NOMO-1 (cell line): ENCODE data around the gene NFKBIB.

Experiments used
- DNase-seq, 2 experiments: peaks; one replicate each; lab custom pipeline; 2025; ENCODE audit not compliant: unreplicated experiment in 2 of 2; lab: John Stamatoyannopoulos, UW

NFKBIB gene

GRCh38 chr19:38901683-38902082, 1.9 kb downstream of the NFKBIB start:
- DNase-seq, result no peak

GRCh38 chr19:38904581-38905539, 5.1 kb downstream of the NFKBIB start:
- DNase-seq, result no peak

- DNase-seq, result no peak
Observed at GRCh38 chr19:38905620-38906019, 5.9 kb downstream of the NFKBIB start.

DNA sequence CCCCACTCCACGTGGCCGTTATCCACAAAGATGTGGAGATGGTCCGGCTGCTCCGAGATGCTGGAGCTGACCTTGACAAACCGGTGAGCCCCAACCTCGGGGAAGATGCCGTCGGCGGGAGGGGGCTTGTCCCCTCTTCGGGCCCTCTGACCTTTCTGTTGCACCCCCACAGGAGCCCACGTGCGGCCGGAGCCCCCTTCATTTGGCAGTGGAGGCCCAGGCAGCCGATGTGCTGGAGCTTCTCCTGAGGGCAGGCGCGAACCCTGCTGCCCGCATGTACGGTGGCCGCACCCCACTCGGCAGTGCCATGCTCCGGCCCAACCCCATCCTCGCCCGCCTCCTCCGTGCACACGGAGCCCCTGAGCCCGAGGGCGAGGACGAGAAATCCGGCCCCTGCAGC, 7.5 kb downstream of the NFKBIB start:
- DNase-seq, result no peak

- no peak for DNase-seq
Observed at GRCh38 chr19:38907670-38908069, 7.9 kb downstream of the NFKBIB start.

DNA sequence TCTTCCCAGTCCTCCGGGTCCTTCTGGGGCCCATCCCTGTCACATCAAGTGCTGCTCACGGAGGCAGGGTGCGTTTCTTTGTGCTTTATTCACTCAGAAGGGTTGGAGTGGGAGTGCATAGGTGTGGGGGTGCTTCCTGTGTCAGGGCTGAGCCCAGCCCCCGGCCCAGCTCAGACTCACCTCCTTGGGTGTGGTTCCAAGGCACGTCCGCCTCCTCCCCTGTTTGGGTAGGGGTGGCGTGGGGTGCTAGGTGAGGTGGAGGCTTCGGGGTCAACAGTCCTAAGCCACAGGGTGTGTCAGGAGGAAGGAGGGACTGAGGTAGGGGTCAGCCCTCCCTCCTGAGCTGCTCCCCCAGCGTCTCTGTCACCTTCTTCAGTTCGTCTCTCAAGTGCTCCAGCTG, 9.1 kb downstream of the NFKBIB start:
- no peak for DNase-seq

- no peak for DNase-seq
Observed at GRCh38 chr19:38910488-38910887, 10.7 kb downstream of the NFKBIB start.

GRCh38 chr19:38911388-38912001, 11.7 kb downstream of the NFKBIB start:
- no peak for DNase-seq

DNA sequence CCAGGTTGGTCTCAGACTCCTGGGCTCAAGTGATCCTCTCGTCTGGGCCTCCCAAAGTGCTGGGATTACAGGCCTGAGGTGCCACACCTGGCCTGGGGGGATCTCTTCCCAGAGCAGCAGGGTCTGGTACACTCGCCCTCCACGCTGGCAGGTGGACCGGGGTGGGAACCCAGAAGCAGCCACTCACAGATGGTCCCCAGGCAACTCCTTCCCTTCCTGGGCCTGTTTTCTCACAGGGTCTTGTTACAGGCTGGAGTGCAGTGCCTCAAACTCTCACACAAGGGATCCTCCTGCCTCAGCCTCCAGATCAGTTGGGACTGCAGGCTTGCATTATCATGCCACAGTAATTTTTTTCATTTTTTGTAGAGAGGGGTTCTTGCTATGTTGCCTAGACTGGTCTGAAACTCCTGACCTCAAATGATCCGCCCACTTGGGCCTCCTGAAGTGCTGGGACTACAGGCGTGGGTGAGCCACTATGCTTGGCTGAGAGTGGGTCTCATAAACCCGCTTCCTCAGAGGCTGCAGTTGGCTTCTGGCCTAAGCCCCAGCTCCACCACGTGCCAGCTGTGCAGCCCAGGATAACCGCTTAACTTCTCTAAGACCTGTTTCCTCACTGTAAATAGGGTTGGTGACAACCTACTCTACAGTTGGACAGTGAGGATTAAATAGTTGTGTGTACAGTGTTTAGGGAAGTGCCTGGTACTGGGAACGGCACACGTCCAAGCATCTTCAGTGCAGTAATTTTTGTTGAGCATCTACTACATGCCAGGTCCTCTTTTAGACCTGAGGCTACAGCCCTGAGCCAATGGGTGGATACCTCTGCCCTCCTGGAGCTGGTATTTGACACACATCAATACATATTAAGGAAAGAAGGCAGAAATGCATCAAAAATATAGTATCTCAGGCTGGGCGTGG, 13.1 kb downstream of the NFKBIB start:
- DNase-seq, result no peak

- DNase-seq, result no peak
Observed at GRCh38 chr19:38913958-38914357, 14.2 kb downstream of the NFKBIB start.

DNA sequence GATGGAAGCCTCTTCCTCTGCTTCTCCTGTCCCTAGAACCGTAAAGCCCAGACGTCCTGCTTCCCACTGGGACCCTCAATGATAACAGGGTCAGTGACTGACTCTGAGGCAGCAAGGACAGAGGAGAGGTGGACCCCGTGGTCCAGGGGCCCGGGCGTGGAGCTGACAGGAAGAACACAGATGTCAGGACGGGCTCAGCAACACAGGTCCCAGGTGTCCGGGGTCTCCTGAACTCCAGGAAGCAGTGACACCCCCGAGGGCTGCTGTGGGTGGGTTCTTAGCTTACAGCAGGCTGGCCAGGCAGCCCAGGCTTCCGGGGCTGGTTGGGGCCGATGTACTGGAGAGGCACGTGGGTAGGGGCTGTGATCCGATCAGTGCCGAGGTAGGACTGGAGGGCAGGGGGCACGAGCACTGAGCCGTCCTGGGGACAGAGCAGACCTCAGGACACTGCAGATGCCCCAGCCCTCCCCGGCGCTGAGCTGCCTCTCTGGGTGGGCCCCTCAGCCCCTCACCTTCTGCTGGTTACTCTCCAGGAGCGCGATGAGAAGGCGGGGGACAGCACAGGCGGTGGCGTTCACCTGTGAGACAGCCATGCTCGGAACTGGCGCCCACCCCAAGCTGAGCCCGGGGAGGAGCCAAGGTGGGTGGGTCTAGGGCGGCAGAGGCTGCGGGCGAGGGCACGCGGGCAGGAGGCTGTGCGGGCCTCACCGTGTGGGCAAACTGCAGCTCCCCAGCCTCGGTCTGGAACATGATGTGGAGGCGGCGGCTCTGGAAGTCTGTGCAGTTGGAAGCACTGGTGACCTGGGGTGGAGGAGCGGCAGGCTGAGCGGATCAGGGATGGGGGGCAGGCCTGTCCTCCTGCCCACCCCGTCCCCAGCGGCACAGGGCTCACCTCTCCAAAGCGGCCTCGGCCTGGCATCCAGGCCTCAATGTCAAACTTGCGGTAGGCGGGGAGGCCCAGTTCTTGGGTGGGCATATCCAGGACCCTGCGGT, 15.9 kb downstream of the NFKBIB start:
- no peak for DNase-seq

- DNase-seq, result no peak
Observed at GRCh38 chr19:38917516-38917915, 17.7 kb downstream of the NFKBIB start.

GRCh38 chr19:38917921-38918491, 18.2 kb downstream of the NFKBIB start:
- no peak for DNase-seq

DNA sequence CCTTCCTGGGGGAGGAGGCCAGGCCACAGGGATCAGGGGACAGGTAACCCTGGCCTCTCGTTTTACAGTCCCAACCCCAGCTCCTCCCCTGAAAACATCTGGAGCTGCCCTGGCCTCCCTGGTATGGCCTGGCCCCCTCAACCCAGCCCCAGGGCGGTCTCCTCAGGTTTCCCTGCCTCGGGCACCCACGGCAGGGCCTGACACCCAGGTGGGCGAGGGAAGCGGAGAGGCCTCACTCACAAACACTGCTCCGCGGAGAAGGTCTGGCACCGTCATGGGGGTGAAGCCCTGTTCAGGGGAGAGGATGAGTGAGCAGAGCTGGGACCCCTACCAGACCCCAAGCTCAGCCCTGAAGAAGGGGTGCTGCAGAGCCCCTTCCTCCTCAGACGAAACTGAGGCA, 18.8 kb downstream of the NFKBIB start:
- DNase-seq, result no peak

- DNase-seq, result no peak
Observed at GRCh38 chr19:38919837-38920601, 20.2 kb downstream of the NFKBIB start.

DNA sequence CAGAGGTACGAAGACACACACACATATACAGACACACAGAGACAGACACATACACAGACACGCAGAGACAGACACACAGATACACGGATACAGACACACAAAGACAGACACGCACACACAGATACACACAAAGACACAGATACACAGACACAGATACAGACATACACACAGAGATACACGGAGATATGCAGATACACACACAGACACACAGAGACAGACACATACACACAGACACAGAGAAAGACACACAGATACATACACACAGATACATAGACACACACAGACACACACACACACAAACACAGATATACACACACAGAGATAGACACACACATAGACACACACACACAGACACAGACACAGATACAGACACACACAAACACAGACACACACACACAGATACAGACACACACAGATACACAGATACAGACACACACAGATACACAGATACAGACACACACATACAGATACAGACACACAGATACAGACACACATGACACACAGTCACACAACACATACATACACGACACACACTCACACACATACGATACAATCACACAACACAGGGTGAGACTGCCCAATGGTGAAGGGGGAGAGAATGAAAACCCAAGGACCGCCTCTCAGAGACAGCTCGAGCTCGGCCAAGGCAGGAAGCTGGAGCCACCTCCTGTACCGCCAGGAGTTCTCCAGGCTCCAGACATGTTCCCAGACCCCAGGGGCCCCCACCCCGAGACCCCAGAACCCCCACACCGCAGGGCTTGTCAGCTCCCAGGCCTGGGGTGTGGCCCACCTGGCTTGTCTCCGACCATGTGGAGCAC, 21.0 kb downstream of the NFKBIB start:
- no peak for DNase-seq

- no peak for DNase-seq
Observed at GRCh38 chr19:38921420-38922274, 21.9 kb downstream of the NFKBIB start.
